IPS DF 6.9 (cell line): ENCODE measurements around the gene NBL1.

ENCODE experiments used
- DNase-seq: peaks from one replicate; pipeline ENCODE4 v3.0.0-alpha.2; 2013; ENCODE audit warnings: low read depth, low spot score
- H3K27ac ChIP-seq: one replicate; pipeline ENCODE4 v1.5.1; 2013; ENCODE audit warnings: low read length, control low read depth
- H3K27me3 ChIP-seq: 2 replicates; pipeline ENCODE4 v1.6.1; 2013; ENCODE audit warnings: mild to moderate bottlenecking, low read length; ENCODE audit not compliant: control insufficient read depth, insufficient read depth
- H3K36me3 ChIP-seq: 2 replicates; pipeline ENCODE4 v1.6.1; 2013; ENCODE audit warnings: low read length; ENCODE audit not compliant: control insufficient read depth, insufficient read depth
- H3K4me1 ChIP-seq: 2 replicates; pipeline ENCODE4 v1.6.1; 2013; ENCODE audit warnings: low read length; ENCODE audit not compliant: control insufficient read depth, insufficient read depth
- H3K4me3 ChIP-seq: 2 replicates; pipeline ENCODE4 v1.5.1; 2013; ENCODE audit warnings: mild to moderate bottlenecking, low read length
- H3K9me3 ChIP-seq: 2 replicates; pipeline ENCODE4 v1.6.1; 2013; ENCODE audit warnings: low read length, inconsistent platforms; ENCODE audit not compliant: control insufficient read depth, insufficient read depth
- WGBS: extraction: QIAGEN DNeasy Blood & Tissue Kit; methylation state at CpG from one replicate; pipeline ENCODE4 v1.1.7; 2013; ENCODE audit warnings: mixed read lengths, missing lambda C conversion rate; ENCODE audit not compliant: insufficient read length, insufficient coverage; 5-methylcytosine and 5-hydroxymethylcytosine counted together

Gene NBL1

DNA sequence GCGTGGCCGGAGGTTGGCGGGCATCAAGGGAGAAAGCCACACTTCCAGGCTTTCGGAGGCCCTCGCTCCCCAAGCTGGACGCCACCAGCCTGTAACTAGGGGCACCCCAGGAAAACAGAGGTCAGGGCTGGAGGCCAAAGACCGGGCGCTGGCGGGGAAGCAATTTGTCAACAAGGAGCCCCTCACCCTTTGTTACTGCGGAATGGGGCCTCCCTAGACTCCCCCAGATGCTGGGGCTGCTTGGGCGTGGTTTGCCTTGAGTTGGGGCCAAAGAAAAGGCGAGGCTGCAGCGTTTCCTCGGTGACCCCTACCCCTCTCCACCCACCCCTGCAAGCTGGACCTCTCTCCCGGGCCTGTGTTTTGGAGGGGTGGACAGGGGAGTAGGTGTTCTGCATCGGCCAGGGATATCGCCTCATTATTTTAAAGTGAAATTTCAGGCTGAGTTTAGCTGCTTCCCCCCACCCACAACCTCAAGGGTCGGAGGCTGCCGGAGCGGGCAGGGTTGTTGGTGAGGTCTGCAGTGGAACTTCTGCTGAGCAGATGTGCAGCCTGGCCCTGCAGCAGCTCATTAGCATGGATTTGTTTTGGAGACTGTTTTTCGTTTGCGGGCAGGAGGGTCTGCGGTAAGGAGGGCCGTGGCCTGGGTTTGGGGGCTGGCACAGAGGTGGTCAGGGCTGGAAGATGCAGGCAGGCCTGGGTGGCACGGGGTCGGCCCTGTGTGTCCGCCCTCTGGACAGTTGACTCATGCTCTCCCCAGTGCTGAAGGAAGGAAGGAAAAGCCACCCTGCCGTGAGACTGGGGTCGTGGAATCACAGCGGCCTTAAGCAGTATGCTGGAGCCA is 1.5 kb downstream of the NBL1 start:
- H3K27ac ChIP-seq: no peak overlapping the region

DNA sequence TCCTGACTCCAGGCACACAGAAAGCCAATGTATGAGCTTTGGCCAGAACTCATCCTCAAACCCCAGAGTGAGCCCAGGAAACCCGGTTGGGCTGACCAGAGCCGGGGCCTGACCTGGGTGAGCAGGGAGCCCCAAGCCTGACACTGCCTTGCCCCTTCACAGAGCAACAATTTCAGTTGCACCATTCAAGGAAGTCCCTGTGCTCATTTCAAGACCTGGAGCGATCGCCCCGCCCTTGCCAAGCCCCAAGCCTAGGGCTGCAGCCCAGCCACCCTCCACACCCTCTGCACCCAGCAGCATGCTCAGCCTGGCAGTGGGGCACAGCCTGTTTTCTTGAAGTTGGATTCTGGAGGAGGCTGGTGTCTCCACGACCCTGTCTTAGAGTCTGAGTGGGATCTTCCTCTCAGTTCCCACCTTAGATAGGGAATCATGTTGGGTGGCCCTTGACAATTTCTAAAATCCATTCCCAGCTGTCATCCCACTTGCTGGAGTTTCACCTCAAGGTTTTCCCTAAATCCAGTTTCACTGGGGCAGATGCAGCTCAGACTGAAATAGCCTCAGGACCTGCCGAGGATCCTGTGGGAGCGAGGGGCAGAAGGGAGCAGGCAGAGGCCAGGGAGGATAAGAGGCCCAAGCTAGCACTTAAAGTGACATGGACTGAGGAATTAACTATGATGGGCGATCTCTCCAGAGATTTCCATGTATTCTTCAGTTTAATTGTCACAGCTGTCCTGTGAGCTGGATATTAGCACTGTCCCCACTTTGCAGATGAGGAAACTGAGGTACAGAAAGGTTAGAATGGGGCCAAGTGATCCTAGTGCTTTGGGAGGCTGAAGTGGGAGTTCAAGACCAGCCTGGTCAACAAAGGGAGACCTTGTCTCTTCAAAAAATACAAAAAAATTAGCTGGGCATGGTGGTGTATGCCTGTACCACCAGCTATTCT is 2.5 kb downstream of the NBL1 start:
- no peaks in the 10 kb centered on the region; the same call in 1 of the 2 replicates for H3K4me1 ChIP-seq
- H3K27me3 ChIP-seq: peaks cover 11% of the 10 kb centered on the region
- no peaks in the 10 kb centered on the region for H3K9me3 ChIP-seq
- no peak for DNase-seq
- no peaks in the 10 kb centered on the region for H3K36me3 ChIP-seq
- no peak overlapping the region for H3K27ac ChIP-seq
- WGBS: no CpG with 5 or more reads among the region's 9 CpGs
- H3K4me3 ChIP-seq: no peak overlapping the region

More for the DNA sequence above, 1.5 kb downstream of the NBL1 start:
- no CpG with 5 or more reads among the region's 30 CpGs for WGBS
- peaks cover 3% of the 10 kb centered on the region for H3K4me1 ChIP-seq
- H3K9me3 ChIP-seq: no peaks in the 10 kb centered on the region
- H3K4me3 ChIP-seq: peak overlapping the region; percentile 39; the same call in 1 of the 2 replicates
- no peak for DNase-seq
- H3K36me3 ChIP-seq: no peaks in the 10 kb centered on the region
- H3K27me3 ChIP-seq: peaks cover 14% of the 10 kb centered on the region

DNA sequence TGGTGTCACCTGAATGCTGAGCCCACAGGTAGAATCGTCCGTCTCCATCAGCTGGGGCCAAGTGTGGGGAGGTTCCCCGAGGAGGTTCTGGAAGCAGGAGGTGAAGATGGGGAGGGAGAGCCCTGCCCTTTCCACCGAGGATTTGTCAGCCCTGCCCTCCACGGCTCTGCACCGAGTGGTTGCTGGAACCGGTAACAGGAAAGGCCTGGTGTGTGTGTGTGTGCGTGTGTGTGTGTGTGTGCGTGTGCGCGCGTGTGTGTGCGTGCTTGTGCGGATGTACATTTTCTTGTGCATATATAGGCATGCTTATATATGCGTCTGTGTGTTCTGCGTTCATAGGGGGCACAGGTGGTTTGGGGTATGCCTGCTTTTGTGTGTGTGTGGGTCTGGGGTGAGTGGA is 3.5 kb downstream of the NBL1 start:
- peaks cover 10% of the 10 kb centered on the region for H3K27me3 ChIP-seq
- no peak overlapping the region for H3K27ac ChIP-seq
- no CpG with 5 or more reads among the region's 16 CpGs for WGBS
- DNase-seq: no peak
- no peaks in the 10 kb centered on the region for H3K36me3 ChIP-seq
- H3K4me1 ChIP-seq: no peaks in the 10 kb centered on the region; the same call in 1 of the 2 replicates
- H3K9me3 ChIP-seq: no peaks in the 10 kb centered on the region
- H3K4me3 ChIP-seq: no peak overlapping the region

DNA sequence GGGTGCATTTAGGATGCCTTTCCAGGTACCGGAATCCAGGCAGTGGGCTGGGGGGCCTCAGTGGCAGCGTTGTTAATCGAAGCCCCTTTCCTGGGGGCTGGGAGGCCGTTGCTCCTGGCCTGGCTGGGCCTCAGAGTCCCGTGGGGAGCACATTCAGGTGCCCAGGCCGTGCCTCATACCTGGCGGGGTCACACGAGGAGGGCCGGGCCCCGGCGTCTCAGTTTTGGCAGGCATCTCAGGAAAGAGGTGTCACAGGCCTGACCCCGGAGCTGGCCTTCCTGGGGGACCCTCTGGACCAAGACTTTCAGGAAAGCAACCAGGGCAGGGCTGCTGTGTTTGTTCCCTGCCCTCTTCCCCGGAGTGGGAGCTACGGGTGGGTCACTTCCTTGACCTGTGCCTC is 4.1 kb downstream of the NBL1 start:
- Histone ChIP-seq H3K4me3 (no peak overlapping the region), H3K4me1 (no peaks in the 10 kb centered on the region; the same call in none of the 2 replicates), H3K27ac (no peak overlapping the region), H3K9me3 (no peaks in the 10 kb centered on the region), H3K27me3 (peaks cover 6% of the 10 kb centered on the region), H3K36me3 (no peaks in the 10 kb centered on the region)
- WGBS: no CpG with 5 or more reads among the region's 14 CpGs
- DNase-seq: no peak

DNA sequence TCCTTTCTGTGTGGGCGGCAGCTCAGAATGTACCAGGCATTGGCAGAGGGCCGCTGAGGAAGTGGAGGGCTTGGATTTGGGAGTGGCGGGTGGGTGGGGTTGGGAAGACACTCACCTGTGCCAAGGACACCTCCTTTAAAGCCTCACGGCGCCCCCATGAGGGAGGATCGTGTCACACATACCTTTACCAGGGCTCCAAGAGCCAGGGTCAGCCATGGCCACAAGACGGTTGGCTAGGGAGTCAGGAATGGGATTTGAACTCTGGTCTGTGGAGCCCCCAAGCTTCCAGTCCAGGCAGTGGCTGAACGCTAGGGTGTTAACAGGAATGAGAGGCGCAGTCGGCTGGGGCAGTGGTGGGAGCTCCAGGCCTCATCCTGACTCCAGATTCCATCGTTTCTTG is 4.6 kb downstream of the NBL1 start:
- peak; percentile 78 for DNase-seq
- H3K4me3 ChIP-seq: no peak overlapping the region
- H3K36me3 ChIP-seq: no peaks in the 10 kb centered on the region
- peaks cover 2% of the 10 kb centered on the region for H3K4me1 ChIP-seq
- WGBS: no CpG with 5 or more reads among the region's 11 CpGs
- no peaks in the 10 kb centered on the region for H3K9me3 ChIP-seq
- H3K27me3 ChIP-seq: peaks cover 1% of the 10 kb centered on the region; the same call in 1 of the 2 replicates
- H3K27ac ChIP-seq: no peak overlapping the region

DNA sequence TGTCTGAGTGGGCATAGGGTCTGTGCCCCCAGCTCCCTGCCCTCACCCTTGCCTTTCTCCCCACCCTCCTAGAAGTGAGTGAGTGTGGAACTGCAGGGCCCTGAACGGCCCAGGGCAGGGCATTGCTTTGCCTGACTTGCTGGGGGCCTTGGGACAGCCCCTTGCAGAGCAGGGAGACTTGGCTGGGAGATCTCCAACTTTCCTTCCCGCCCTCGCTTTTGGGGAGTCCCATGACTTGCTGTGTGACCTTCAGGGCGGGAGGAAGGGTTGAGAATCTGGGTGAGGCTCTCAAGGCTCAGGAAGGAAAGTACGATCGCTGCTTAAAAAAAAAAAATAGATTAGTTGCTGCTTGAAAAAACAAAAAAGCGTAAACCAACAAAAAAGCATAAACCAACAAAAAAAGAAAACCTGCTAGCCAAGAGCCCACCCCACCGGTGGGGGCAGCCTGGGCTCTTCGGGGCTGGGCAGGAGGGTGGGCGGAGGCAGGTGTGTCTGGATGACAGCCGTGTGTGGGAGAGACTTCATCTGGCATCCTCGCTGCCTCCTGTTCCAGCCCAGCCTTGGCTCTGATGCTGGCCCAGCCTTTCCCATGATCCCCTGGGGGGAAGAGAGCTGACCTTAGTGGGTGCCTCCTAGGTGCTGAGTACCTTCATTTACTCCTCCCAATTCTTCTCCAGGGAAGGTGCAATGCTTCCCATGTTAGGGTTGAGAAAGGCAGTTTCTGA is 6.5 kb downstream of the NBL1 start:
- DNase-seq: no peak
- no peak overlapping the region for H3K27ac ChIP-seq
- no CpG with 5 or more reads among the region's 12 CpGs for WGBS
- peaks cover 4% of the 10 kb centered on the region for H3K4me1 ChIP-seq
- no peaks in the 10 kb centered on the region for H3K27me3 ChIP-seq
- no peak overlapping the region for H3K4me3 ChIP-seq
- H3K9me3 ChIP-seq: no peaks in the 10 kb centered on the region
- no peaks in the 10 kb centered on the region for H3K36me3 ChIP-seq

DNA sequence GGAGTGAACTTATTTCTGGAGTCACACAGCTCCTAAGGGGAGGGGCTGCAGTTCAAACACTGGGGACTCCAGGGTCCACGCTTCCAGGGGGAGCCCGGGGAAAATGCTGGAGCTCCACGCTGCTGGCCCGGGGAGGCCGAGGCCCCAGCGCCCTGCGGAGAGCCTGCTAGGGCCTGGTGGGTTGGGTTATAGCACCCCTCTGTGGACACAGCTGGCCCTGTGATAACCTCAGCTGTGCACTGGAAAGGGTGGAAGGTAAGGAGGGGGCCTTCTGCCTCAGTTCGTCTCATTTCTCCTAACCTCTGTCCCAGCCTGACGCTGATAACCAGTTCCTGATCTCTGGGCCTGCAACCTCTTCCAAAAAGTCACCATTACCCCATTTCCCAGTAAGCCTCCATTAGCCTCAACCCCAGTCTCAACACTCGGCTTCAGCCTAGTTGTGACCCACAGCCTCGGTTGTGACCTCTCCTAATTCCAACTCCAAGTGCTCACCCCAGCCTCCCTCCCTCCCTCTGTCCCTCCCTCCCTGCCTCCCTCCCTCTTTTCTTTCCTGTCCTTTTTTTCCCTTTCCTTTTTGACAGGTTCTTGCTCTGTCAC is 7.1 kb downstream of the NBL1 start:
- Histone ChIP-seq H3K27me3 (no peaks in the 10 kb centered on the region), H3K4me3 (no peak overlapping the region), H3K9me3 (no peaks in the 10 kb centered on the region), H3K36me3 (no peaks in the 10 kb centered on the region), H3K27ac (no peak overlapping the region), H3K4me1 (peaks cover 4% of the 10 kb centered on the region; the same call in 1 of the 2 replicates)
- DNase-seq: no peak
- WGBS: no CpG with 5 or more reads among the region's 11 CpGs

DNA sequence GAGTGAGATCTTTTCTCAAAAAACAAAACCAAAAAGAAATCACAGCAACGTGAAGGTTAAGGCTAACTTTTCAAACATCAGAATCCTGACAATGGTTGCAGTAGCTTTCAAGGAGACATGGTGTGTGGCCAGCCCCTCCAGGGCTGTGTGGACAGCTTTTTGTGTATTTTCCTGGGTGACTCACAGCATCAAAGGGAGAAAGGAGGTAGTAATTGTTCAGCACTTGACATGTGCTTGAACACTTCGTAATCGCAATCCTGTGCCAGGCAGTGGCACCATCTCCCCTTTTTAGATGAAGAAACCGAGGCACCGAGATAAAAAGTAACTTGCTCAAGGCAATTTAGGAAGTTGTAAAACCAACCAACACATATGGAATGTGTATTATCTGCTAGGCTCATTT is 10.3 kb downstream of the NBL1 start:
- no CpG with 5 or more reads among the region's 5 CpGs for WGBS

DNA sequence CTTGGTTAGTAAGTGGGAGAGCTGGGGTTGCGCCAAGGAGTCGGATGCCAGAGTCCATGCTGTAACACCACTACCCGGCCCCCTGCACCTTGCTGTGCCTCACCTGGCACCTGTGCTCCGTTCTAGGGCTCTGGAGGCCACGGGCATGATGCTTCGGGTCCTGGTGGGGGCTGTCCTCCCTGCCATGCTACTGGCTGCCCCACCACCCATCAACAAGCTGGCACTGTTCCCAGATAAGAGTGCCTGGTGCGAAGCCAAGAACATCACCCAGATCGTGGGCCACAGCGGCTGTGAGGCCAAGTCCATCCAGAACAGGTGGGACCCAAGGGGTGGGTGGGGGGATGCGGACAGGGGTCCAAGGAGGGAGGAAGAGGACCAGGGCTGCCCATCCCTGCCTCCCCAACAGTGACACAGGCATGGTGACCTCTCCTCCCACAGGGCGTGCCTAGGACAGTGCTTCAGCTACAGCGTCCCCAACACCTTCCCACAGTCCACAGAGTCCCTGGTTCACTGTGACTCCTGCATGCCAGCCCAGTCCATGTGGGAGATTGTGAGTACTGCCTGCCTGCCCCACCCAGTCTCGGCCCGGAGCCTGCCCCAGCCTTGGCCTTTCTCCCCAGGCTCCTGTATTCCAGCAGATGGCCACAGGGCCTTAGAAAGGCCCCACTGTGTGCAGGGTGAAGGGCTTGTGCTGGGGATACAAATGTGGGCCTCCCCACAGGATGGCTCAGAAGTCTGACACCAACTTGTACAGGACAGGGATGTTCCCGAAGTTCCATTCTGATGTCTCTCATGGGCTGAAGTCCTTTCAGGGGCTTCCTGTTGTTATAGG is 11.0 kb downstream of the NBL1 start:
- no peak for DNase-seq
- H3K9me3 ChIP-seq: no peaks in the 10 kb centered on the region
- WGBS: no CpG with 5 or more reads among the region's 15 CpGs
- no peaks in the 10 kb centered on the region for H3K27me3 ChIP-seq
- H3K36me3 ChIP-seq: no peaks in the 10 kb centered on the region
- H3K4me3 ChIP-seq: no peak overlapping the region
- peaks cover 6% of the 10 kb centered on the region for H3K4me1 ChIP-seq
- no peak overlapping the region for H3K27ac ChIP-seq

More for the DNA sequence above, 10.3 kb downstream of the NBL1 start:
- Histone ChIP-seq H3K36me3 (no peaks in the 10 kb centered on the region), H3K4me1 (peaks cover 6% of the 10 kb centered on the region), H3K27me3 (no peaks in the 10 kb centered on the region), H3K4me3 (no peak overlapping the region), H3K27ac (no peak overlapping the region), H3K9me3 (no peaks in the 10 kb centered on the region)
- no peak for DNase-seq
